Nasal cavity respiratory epithelium epithelial cell of viscerocranial mucosa (primary cell): Measurements from ENCODE around the gene IRF6. TPM values are rescaled to one million over a fixed set of nuclear protein-coding genes. Genes with fewer than 3 reads are reported as not detected.

Experiments used
- total RNA-seq: library from RNA; depleted of rRNA; stranded (reverse); fragments of >200 nt; gene quantifications from 2 replicates; pipeline ENCODE4 v1.2.3, GENCODE V29; 2014

The IRF6 gene
- total RNA-seq: 270 and 460 TPM in 2 replicates

GRCh38 chr1:209805875-209806760, at the start of gene IRF6:
Gene IRF6 (minus strand): TSS chr1:209806142. CDS start chr1:209801413, 4,729 bp downstream.

GRCh38 chr1:209827384-209828262, 21.7 kb upstream of the IRF6 start, which contains the start of gene UTP25:
Gene UTP25 (plus strand): TSS chr1:209827972. CDS start chr1:209828064, 92 bp downstream.

GRCh38 chr1:209784265-209785169, 21.4 kb downstream of the IRF6 start, which contains the start of gene C1orf74:
Gene C1orf74 (minus strand): TSS chr1:209784559. CDS start chr1:209783634, 925 bp downstream.

GRCh38 chr1:209755926-209756614, 49.9 kb downstream of the IRF6 start, which contains the start of gene TRAF3IP3:
Gene TRAF3IP3 (plus strand): TSS chr1:209756053. CDS start chr1:209760040, 3,987 bp downstream.

Other genes with a start within 250 kb of the IRF6 start
- gene CAMK1G, start 222.4 kb downstream of the IRF6 start, total RNA-seq: not detected in 2 replicates
- gene LAMB3, start 153.7 kb downstream of the IRF6 start, total RNA-seq: 1,456 and 1,978 TPM in 2 replicates
- gene G0S2, start 130.7 kb downstream of the IRF6 start, total RNA-seq: 98.9 and 170 TPM in 2 replicates
- 1.7 and 4.1 TPM in 2 replicates for gene HSD11B1, start 101.3 kb downstream of the IRF6 start, total RNA-seq
- gene TRAF3IP3, start 50.1 kb downstream of the IRF6 start, total RNA-seq: not detected in 2 replicates
- 13.0 and 14.7 TPM in 2 replicates for gene C1orf74, start 21.6 kb downstream of the IRF6 start, total RNA-seq
- gene UTP25, start 21.8 kb upstream of the IRF6 start, total RNA-seq: 6.2 and 15.2 TPM in 2 replicates
- gene SYT14, start 132.1 kb upstream of the IRF6 start, total RNA-seq: under 0.01 and 0.14 TPM in 2 replicates